H1 (cell line): ENCODE measurements around the gene NRROS. TPM values are rescaled to one million over a fixed set of nuclear protein-coding genes. Genes with fewer than 3 reads are reported as not detected.

Source experiments
- CTCF ChIA-PET: fragments of 300-600 bp; sonication (Branson Sonifier 250); formaldehyde crosslinking; loops from one replicate; lab custom pipeline; 2021; ENCODE audit not compliant: partially characterized antibody; lab: Charles Lee
- POLR2A ChIA-PET: fragments of 300-600 bp; sonication (Branson Sonifier 250); formaldehyde crosslinking; loops from one replicate; lab custom pipeline; 2021; ENCODE audit warnings: inconsistent platforms; ENCODE audit not compliant: partially characterized antibody; lab: Charles Lee
- DNase-seq, 2 experiments: peaks; one replicate each; pipeline versions ENCODE4 v3.0.0 to v3.0.0-alpha.2; 2010 to 2022; ENCODE audit warnings: low spot score in 2 of 2, low read depth in 1 of 2, mixed read lengths in 1 of 2
- FAIRE-seq: peaks from 2 replicates; lab custom pipeline; 2011; peaks lifted over from hg19 to GRCh38; lab: Jason Lieb, UNC
- H2AFZ ChIP-seq: 2 replicates; pipeline ENCODE4 v1.8.1; 2012; ENCODE audit warnings: low read length, inconsistent platforms
- H2AK5ac ChIP-seq: 2 replicates; pipeline ENCODE4 v1.6.1; 2013; ENCODE audit warnings: low read depth, low read length
- H2BK120ac ChIP-seq: replicated peaks from 2 replicates; pipeline ENCODE3; 2013; ENCODE audit warnings: low read depth, low read length, inconsistent platforms
- H2BK12ac ChIP-seq: 2 replicates; pipeline ENCODE4 v1.6.1; 2013; ENCODE audit warnings: low read depth, low read length
- H2BK15ac ChIP-seq: 2 replicates; pipeline ENCODE4 v1.6.1; 2013; ENCODE audit warnings: low read length
- H2BK20ac ChIP-seq: 2 replicates; pipeline ENCODE4 v1.6.1; 2013; ENCODE audit warnings: low read length
- H2BK5ac ChIP-seq: 2 replicates; pipeline ENCODE4 v1.6.1; 2013; ENCODE audit warnings: low read depth, low read length
- H3K14ac ChIP-seq: 2 replicates; pipeline ENCODE4 v1.6.1; 2013; ENCODE audit warnings: inconsistent platforms; ENCODE audit not compliant: insufficient read length
- H3K18ac ChIP-seq: 2 replicates; pipeline ENCODE4 v1.6.1; 2013; ENCODE audit warnings: low read length; ENCODE audit errors: extremely low read depth
- H3K23ac ChIP-seq: 2 replicates; pipeline ENCODE4 v1.6.1; 2013; ENCODE audit warnings: inconsistent platforms; ENCODE audit not compliant: insufficient read length
- H3K23me2 ChIP-seq: 2 replicates; pipeline ENCODE4 v1.6.1; 2013; ENCODE audit warnings: low read depth, low read length
- H3K27ac ChIP-seq: 2 replicates; pipeline ENCODE4 v1.6.1; 2011; ENCODE audit warnings: low read depth, low read length, inconsistent platforms
- H3K27me3 ChIP-seq, 4 experiments: replicated peaks in 1 of 4; 1 replicate in 1 of 4; 2 replicates in 3 of 4; pipeline versions ENCODE4 v1.6.1 to v1.8.1; 2011 to 2013; ENCODE audit warnings: low read length in 3 of 4, mild to moderate bottlenecking in 3 of 4, inconsistent platforms in 2 of 4, mixed read lengths in 2 of 4, moderate library complexity in 1 of 4; ENCODE audit not compliant: control insufficient read depth in 3 of 4, insufficient read depth in 3 of 4; ENCODE audit errors: extremely low read depth in 1 of 4
- H3K36me3 ChIP-seq, 4 experiments: 2 replicates each; pipeline versions ENCODE4 v1.6.1 to v1.8.1; 2011 to 2013; ENCODE audit warnings: mild to moderate bottlenecking in 4 of 4, low read length in 3 of 4, moderate library complexity in 2 of 4, control low read depth in 1 of 4, inconsistent platforms in 1 of 4; ENCODE audit not compliant: insufficient read depth in 4 of 4, control insufficient read depth in 2 of 4
- H3K4ac ChIP-seq: replicated peaks from 2 replicates; pipeline ENCODE3; 2013; ENCODE audit warnings: low read length, low read depth, mixed read lengths, inconsistent platforms; ENCODE audit not compliant: insufficient read length
- H3K4me1 ChIP-seq, 4 experiments: replicated peaks in 1 of 4; 1 replicate in 1 of 4; 2 replicates in 3 of 4; pipeline versions ENCODE4 v1.6.1 to v1.8.1; 2011 to 2013; ENCODE audit warnings: low read length in 3 of 4, inconsistent platforms in 2 of 4, mixed read lengths in 1 of 4; ENCODE audit not compliant: insufficient read depth in 4 of 4, control insufficient read depth in 3 of 4
- H3K4me2 ChIP-seq, 2 experiments: 2 replicates each; pipeline versions ENCODE4 v1.6.1 to v1.8.1; 2011 to 2013; ENCODE audit warnings: low read depth in 2 of 2, low read length in 2 of 2, control low read depth in 1 of 2, inconsistent platforms in 1 of 2, mild to moderate bottlenecking in 1 of 2; ENCODE audit not compliant: insufficient read depth in 1 of 2
- H3K4me3 ChIP-seq, 4 experiments: fragments of 200-600, 300-600 bp in 1 of 4; sonication (generic), shearing (Covaris generic), sonication (Bioruptor Twin) in 1 of 4; 2 replicates each; pipeline versions ENCODE4 v1.5.1 to v1.8.1; 2011 to 2016; ENCODE audit warnings: low read length in 4 of 4, low read depth in 3 of 4, control low read depth in 2 of 4, inconsistent platforms in 2 of 4, mild to moderate bottlenecking in 2 of 4, mixed read lengths in 1 of 4, moderate library complexity in 1 of 4; ENCODE audit not compliant: insufficient read depth in 2 of 4; ENCODE audit errors: extremely low read depth in 1 of 4
- H3K56ac ChIP-seq: replicated peaks from 2 replicates; pipeline ENCODE3; 2013; ENCODE audit warnings: low read depth, mild to moderate bottlenecking, mixed read lengths, low read length, inconsistent platforms; ENCODE audit not compliant: insufficient read length
- H3K79me1 ChIP-seq: 2 replicates; pipeline ENCODE4 v1.6.1; 2013; ENCODE audit warnings: low read depth, low read length, control low read depth
- H3K79me2 ChIP-seq, 2 experiments: 2 replicates each; pipeline versions ENCODE4 v1.6.1 to v1.8.1; 2012 to 2013; ENCODE audit warnings: low read length in 2 of 2, mild to moderate bottlenecking in 2 of 2, inconsistent platforms in 1 of 2; ENCODE audit not compliant: insufficient read depth in 2 of 2, control insufficient read depth in 1 of 2
- H3K9ac ChIP-seq, 4 experiments: replicated peaks in 1 of 4; 1 replicate in 1 of 4; 2 replicates in 3 of 4; pipeline versions ENCODE4 v1.6.1 to v1.8.1; 2011 to 2013; ENCODE audit warnings: low read depth in 3 of 4, low read length in 3 of 4, control low read depth in 2 of 4, mild to moderate bottlenecking in 2 of 4, moderate library complexity in 2 of 4, inconsistent platforms in 1 of 4; ENCODE audit errors: extremely low read depth in 1 of 4
- H3K9me3 ChIP-seq, 2 experiments: 2 replicates each; pipeline versions ENCODE4 v1.6.1 to v1.8.1; 2012 to 2013; ENCODE audit warnings: mild to moderate bottlenecking in 2 of 2, moderate library complexity in 2 of 2, control low read depth in 1 of 2, inconsistent platforms in 1 of 2, low read depth in 1 of 2, low read length in 1 of 2, mixed read lengths in 1 of 2; ENCODE audit not compliant: insufficient read depth in 2 of 2
- H4K20me1 ChIP-seq, 2 experiments: replicated peaks in 1 of 2; 2 replicates each; pipeline versions ENCODE3 to v1.8.1; 2011 to 2013; ENCODE audit warnings: inconsistent platforms in 2 of 2, low read length in 2 of 2, mild to moderate bottlenecking in 1 of 2; ENCODE audit not compliant: insufficient read depth in 2 of 2, control insufficient read depth in 1 of 2
- H4K5ac ChIP-seq: 2 replicates; pipeline ENCODE4 v1.6.1; 2013; ENCODE audit warnings: low read length, low read depth, mixed read lengths, inconsistent platforms; ENCODE audit not compliant: insufficient read length
- H4K8ac ChIP-seq: 2 replicates; pipeline ENCODE4 v1.8.0; 2013; ENCODE audit warnings: mild to moderate bottlenecking, moderate library complexity, low read length, inconsistent platforms; ENCODE audit not compliant: insufficient read depth; ENCODE audit errors: extremely low read depth
- H4K91ac ChIP-seq: replicated peaks from 2 replicates; pipeline ENCODE3; 2013; ENCODE audit warnings: low read length, mixed read lengths, inconsistent platforms; ENCODE audit not compliant: insufficient read length
- NANOG ChIP-seq: IDR thresholded peaks from 2 replicates; pipeline ENCODE4 v1.6.1; 2011; ENCODE audit warnings: low read length, low read depth, mild to moderate bottlenecking, inconsistent platforms; ENCODE audit not compliant: insufficient read depth, poor library complexity, severe bottlenecking
- POU5F1 ChIP-seq: IDR thresholded peaks from 2 replicates; pipeline ENCODE4 v1.6.1; 2011; ENCODE audit warnings: low read depth, mild to moderate bottlenecking, low read length, moderate library complexity
- RBBP5 ChIP-seq: IDR thresholded peaks from 2 replicates; pipeline ENCODE4 v1.7.1; 2012; ENCODE audit warnings: low read depth, mild to moderate bottlenecking, inconsistent platforms, low read length, moderate library complexity, borderline replicate concordance
- SP1 ChIP-seq: IDR thresholded peaks from 2 replicates; pipeline ENCODE4 v1.6.1; 2011; ENCODE audit warnings: low read depth, low read length
- YY1 ChIP-seq: IDR thresholded peaks from 2 replicates; pipeline ENCODE4 v1.6.1; 2011; ENCODE audit warnings: low read depth, mild to moderate bottlenecking, low read length
- ZNF274 ChIP-seq: IDR thresholded peaks from 2 replicates; pipeline ENCODE4 v1.7.0; 2012; ENCODE audit warnings: low read length, borderline replicate concordance; ENCODE audit errors: extremely low read depth
- WGBS, 2 experiments: shearing (Covaris generic) in 1 of 2; methylation state at CpG; one replicate each; pipeline versions ENCODE4 v1.1.6 to v1.1.7; 2013 to 2015; ENCODE audit warnings: low lambda C conversion rate in 2 of 2, mixed read lengths in 2 of 2, inconsistent platforms in 1 of 2, low coverage in 1 of 2, missing lambda C conversion rate in 1 of 2; ENCODE audit not compliant: insufficient replicate concordance in 2 of 2, insufficient coverage in 1 of 2, insufficient read length in 1 of 2; ENCODE audit errors: extremely low coverage in 1 of 2, missing lambda C conversion rate in 1 of 2; 5-methylcytosine and 5-hydroxymethylcytosine counted together
- polyA plus RNA-seq, 7 experiments: library from polyadenylated mRNA; depleted of rRNA in 3 of 7; stranded (reverse) in 5 of 7; unstranded in 2 of 7; fragments of >200 nt in 5 of 7; fragments of 200-250 nt in 2 of 7; gene quantifications; 1 replicate in 5 of 7; 2 replicates in 1 of 7; 4 replicates in 1 of 7; pipeline versions ENCODE4 v1.2.1 to v1.2.3, GENCODE V29; 2011 to 2013; ENCODE audit warnings: missing spikeins in 2 of 7, mixed read lengths in 2 of 7
- total RNA-seq: library from RNA; stranded (reverse); fragmentation: NEBNext Ultra II Directional; extraction: Animal tissue kit (Norgen Biotek cat#: 25700); gene quantifications from 2 replicates; pipeline ENCODE4 v1.2.1, GENCODE V29; 2021
- TF ChIP-seq, protein P1 (sequence below): IDR thresholded peaks from 2 replicates; pipeline ENCODE4 v1.6.1; 2012; ENCODE audit warnings: inconsistent platforms

Gene NRROS
- total and polyA plus RNA-seq, 2 of the 8 experiments (the other 6 are each of a cell fraction or from before 2014, with no cell fraction given), result 5.3 to 7.3 TPM

DNA sequence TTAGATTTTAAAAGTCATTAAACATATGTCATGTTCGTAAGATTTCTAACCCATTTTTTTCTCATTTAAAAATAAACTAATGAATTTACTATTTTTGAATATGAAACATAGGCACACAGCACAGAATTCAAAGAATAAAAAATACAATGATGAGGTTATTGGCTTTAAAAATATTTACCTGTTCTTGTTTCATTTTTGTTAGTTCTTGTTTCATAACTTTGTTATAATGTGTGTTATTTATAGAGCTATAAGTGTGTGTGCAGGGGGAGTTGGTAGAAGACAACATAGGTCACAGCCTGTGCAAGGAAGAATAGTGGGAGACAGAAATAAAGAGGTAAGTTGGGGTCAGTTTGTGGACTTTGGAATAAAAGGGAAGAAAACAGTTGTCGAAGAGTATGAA, 30.8 kb upstream of the NRROS start:
- FAIRE-seq, result no peak
- no peak overlapping the region for H4K91ac ChIP-seq
- no peak overlapping the region for H3K4me3 ChIP-seq
- H2AK5ac ChIP-seq, result no peak overlapping the region
- H3K27ac ChIP-seq, result no peak overlapping the region
- no peaks in the 10 kb centered on the region for H4K20me1 ChIP-seq
- DNase-seq, result no peak
- no peak overlapping the region for H3K4me2 ChIP-seq
- WGBS, 2 experiments, result 87% methylated on average over 2 of the region's 2 CpGs; no CpG with 5 or more reads in 1 of the 2 experiments
- no peaks in the 10 kb centered on the region for H3K23me2 ChIP-seq
- H4K8ac ChIP-seq, result no peak overlapping the region
- H3K4me1 ChIP-seq, result peaks cover 0 to 3% (median 0%) of the 10 kb centered on the region in 4 experiments; a peak in 2 of 7 replicates
- no peak overlapping the region for H2BK12ac ChIP-seq
- no peak overlapping the region for H3K14ac ChIP-seq
- H3K56ac ChIP-seq, result no peak overlapping the region
- no peak overlapping the region for H2AFZ ChIP-seq
- no peaks in the 10 kb centered on the region for H3K27me3 ChIP-seq
- H2BK120ac ChIP-seq, result no peak overlapping the region
- no peak overlapping the region for H3K23ac ChIP-seq
- no peaks in the 10 kb centered on the region for H3K79me2 ChIP-seq
- CTCF ChIA-PET, result interaction anchor here (0.6 to 11.1 kb wide), 20 partner anchors 11 to 255 kb away, joined by 3 to 143 read pairs (median 4); no protein-coding TSS in a partner anchor
- H3K36me3 ChIP-seq, result no peaks in the 10 kb centered on the region
- H3K9me3 ChIP-seq, result no peaks in the 10 kb centered on the region
- no peak overlapping the region for H2BK20ac ChIP-seq
- H4K5ac ChIP-seq, result no peak overlapping the region
- H3K18ac ChIP-seq, result no peak overlapping the region
- no peak overlapping the region for H3K9ac ChIP-seq
- H3K4ac ChIP-seq, result no peak overlapping the region
- H2BK5ac ChIP-seq, result no peak overlapping the region
- H2BK15ac ChIP-seq, result no peak overlapping the region
- POLR2A ChIA-PET, result interaction anchor here (1.0 to 1.6 kb wide), 3 partner anchors 21 to 131 kb away, joined by 3 to 7 read pairs (median 4); partner anchors contain the start of gene PAK2
- H3K79me1 ChIP-seq, result no peaks in the 10 kb centered on the region
- TF ChIP-seq YY1, result no peak
- no peak for TF ChIP-seq POU5F1
- TF ChIP-seq, protein P1, sequence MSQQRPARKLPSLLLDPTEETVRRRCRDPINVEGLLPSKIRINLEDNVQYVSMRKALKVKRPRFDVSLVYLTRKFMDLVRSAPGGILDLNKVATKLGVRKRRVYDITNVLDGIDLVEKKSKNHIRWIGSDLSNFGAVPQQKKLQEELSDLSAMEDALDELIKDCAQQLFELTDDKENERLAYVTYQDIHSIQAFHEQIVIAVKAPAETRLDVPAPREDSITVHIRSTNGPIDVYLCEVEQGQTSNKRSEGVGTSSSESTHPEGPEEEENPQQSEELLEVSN, result no peak
- no peak for TF ChIP-seq ZNF274
- no peak for TF ChIP-seq NANOG
- TF ChIP-seq RBBP5, result no peak
- no peak for TF ChIP-seq SP1
